Adrenal gland (tissue), 5 donors: ENCODE results near the gene MDGA2.

Experiments used
- POLR2A ChIP-seq, 2 donors: fragments of 450-650 bp; IDR thresholded peaks; one replicate each; pipeline ENCODE4 v1.6.1; 2017; ENCODE audit warnings: antibody characterized with exemption in 2 of 2, mild to moderate bottlenecking in 2 of 2, moderate library complexity in 1 of 2
- TF ChIP-seq, protein P1 (sequence below), 6 experiments: fragments of 450-650 bp in 4 of 6; fragments of 200-600 bp in 2 of 6; sonication (generic) in 1 of 6; IDR thresholded peaks; 1 replicate in 5 of 6; 2 replicates in 1 of 6; pipeline versions ENCODE4 v1.5.1 to v1.8.0; 2016 to 2021; ENCODE audit warnings: antibody characterized with exemption in 6 of 6, mild to moderate bottlenecking in 2 of 6, moderate library complexity in 1 of 6
- donor health status: DM: no; HTN: no; CAD: no.

DNA sequence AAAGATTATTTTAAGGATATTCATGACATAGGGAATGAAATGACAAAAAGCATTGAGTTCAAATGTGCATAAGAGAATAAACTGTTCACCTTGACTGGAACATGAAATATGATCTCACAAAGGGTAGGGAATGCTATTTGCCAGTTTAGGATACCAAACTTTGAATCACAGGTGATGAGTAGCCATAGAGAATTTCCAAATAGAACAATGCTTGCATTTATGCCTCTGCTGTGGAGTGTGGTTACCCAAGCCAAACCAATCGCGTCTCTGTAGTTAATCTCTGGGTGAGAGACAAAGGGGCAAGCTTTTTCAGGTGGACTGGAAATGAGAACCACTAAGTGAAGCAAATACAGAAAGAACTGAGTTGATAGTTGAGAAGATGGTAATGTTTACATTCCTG is 652.7 kb downstream of the MDGA2 start:
- TF ChIP-seq, protein P1, sequence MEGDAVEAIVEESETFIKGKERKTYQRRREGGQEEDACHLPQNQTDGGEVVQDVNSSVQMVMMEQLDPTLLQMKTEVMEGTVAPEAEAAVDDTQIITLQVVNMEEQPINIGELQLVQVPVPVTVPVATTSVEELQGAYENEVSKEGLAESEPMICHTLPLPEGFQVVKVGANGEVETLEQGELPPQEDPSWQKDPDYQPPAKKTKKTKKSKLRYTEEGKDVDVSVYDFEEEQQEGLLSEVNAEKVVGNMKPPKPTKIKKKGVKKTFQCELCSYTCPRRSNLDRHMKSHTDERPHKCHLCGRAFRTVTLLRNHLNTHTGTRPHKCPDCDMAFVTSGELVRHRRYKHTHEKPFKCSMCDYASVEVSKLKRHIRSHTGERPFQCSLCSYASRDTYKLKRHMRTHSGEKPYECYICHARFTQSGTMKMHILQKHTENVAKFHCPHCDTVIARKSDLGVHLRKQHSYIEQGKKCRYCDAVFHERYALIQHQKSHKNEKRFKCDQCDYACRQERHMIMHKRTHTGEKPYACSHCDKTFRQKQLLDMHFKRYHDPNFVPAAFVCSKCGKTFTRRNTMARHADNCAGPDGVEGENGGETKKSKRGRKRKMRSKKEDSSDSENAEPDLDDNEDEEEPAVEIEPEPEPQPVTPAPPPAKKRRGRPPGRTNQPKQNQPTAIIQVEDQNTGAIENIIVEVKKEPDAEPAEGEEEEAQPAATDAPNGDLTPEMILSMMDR (IDR thresholded peaks at IDR 0.05) = no peak
- TF ChIP-seq POLR2A (IDR thresholded peaks at IDR 0.05) = no peak
